ENCODE results near the gene ABHD18.
"Not testable (repeated sequence)": the region's sequence is repeated elsewhere in the genome, so short reads cannot be mapped to it uniquely, and the experiment has no call there.

ABHD18 gene

DNA sequence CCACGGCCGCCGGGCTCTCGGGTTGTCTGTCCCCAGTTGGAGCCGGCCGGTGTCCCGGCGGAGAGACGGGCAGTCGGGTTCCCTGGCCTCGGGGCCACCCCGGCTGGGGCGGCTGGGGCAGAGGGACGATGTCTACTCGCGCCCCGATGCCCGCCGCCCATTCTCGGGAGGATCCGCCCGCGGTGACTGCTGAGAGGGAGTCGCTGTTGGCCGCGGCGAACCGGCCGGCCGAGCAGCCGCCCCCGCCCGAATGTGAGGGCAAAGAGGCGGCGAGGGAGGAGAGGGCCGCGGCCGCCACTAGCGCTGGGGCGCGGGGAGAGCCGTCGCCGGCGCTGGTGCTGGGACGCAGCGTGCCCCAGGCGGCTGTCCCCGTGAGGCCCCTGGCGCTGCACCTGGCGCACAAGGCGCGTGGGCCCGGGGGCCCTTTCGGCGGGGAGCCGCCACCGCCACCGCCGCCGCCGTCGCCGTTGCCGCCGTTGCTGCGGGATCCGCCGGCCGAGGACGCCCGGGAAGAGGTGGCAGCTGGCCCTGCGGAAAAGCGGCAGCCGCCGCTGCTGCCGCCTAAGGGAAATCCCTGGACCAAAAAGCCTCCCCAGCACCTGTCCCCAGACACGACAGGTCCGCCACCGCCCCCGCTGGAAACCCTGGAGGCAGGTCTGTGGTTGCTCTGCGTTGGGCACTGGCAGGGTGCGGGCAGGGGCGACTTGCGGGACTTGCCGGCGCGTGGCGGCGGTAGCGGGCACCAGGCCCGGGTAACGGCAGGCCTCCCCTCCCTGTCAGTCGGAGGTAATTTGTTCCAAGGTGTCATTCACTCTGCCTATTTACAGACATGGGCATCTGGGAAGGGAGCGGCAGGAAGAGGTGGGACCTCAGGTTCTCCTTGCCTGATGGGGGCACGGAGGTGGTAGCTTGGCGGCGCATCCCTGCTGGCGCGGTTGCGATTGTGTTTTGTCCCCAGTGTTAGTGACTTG lies 96.6 kb downstream of the ABHD18 start:
- DNase-seq (ENCODE audit: low read depth in 1 of 2, low spot score in 1 of 2): peak; percentile 40 to 44

DNA sequence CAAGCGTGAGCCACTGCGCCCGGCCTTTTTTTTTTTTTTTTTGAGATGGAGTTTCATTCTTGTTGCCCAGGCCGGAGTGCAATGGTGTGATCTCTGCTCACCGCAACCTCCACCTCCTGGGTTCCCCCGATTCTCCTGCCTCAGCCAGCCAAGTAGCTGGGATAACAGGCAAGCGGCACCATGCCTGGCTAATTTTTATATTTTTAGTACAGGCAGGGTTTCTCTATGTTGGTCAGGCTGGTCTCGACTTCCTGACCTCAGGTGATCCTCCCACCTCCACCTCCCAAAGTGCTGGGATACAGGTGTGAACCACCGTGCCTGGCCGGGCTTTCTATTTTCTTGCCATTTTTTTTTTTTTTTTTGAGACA lies 101.2 kb downstream of the ABHD18 start:
- not testable (repeated sequence) for DNase-seq (ENCODE audit: low read depth in 1 of 2, low spot score in 1 of 2)

- no peak for DNase-seq (ENCODE audit: low read depth in 1 of 2, low spot score in 1 of 2)
Observed at GRCh38 chr4:128068918-128069317, 103.7 kb downstream of the ABHD18 start.

GRCh38 chr4:128076464-128076863 lies 111.3 kb downstream of the ABHD18 start:
- no peak for DNase-seq (ENCODE audit: low read depth in 1 of 2, low spot score in 1 of 2)

All from activated CD4-positive, alpha-beta T cell treated with anti-CD3 and anti-CD28 coated beads, Interleukin-2, amount 50 U/mL, for 24 hours (primary cell).